Measurements from ENCODE around the gene JAG1.

Gene JAG1

GRCh38 chr20:10662661-10663458 is 10.9 kb downstream of the JAG1 start:
- H3K27ac ChIP-seq (ENCODE audit: low read depth, low read length), result no peak overlapping the region
- no peak overlapping the region for H3K4me3 ChIP-seq (ENCODE audit: low read depth in 1 of 5, low read length in 5 of 5)
- peaks cover 7 to 58% (median 38%) of the 10 kb centered on the region in 5 donors for H3K4me1 ChIP-seq (ENCODE audit: control insufficient read depth in 5 of 5, insufficient read depth in 5 of 5, low read length in 5 of 5)

DNA sequence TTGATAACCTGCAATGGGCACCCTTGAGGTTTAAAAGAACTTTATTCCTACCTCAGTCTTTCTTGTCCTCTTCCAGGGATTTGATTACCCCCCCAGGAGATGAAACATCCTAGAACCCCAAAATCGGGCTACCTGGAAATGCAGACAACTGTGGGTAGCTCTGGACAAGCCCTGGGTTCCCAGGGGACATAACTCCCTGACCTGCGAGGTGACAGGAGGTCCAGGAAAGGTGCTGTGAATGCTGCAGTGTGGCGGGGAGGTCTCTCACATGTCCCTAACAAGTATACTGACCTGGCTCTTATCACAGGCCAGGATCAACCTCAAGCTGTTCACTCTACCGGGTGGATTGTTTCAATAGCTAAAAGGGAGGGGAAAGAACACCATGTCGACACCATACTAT is 11.6 kb downstream of the JAG1 start:
- no peak overlapping the region for H3K4me3 ChIP-seq (ENCODE audit: low read depth in 1 of 5, low read length in 5 of 5)
- peaks cover 7 to 91% (median 56%) of the 10 kb centered on the region in 5 donors for H3K36me3 ChIP-seq (ENCODE audit: control insufficient read depth in 5 of 5, insufficient read depth in 5 of 5, low read length in 5 of 5)
- no peaks in the 10 kb centered on the region for H3K9me3 ChIP-seq (ENCODE audit: control insufficient read depth in 5 of 5, low read length in 5 of 5)
- H3K27me3 ChIP-seq (ENCODE audit: control insufficient read depth in 5 of 5, insufficient read depth in 4 of 5, low read length in 5 of 5), result no peaks in the 10 kb centered on the region
- no peak overlapping the region for H3K27ac ChIP-seq (ENCODE audit: low read depth, low read length)
- no peak overlapping the region for H3K9ac ChIP-seq (ENCODE audit: low read length in 5 of 5)
- H3K4me1 ChIP-seq (ENCODE audit: control insufficient read depth in 5 of 5, insufficient read depth in 5 of 5, low read length in 5 of 5), result peaks cover 3 to 51% (median 31%) of the 10 kb centered on the region in 5 donors

More at GRCh38 chr20:10662661-10663458, 10.9 kb downstream of the JAG1 start:
- H3K27me3 ChIP-seq (ENCODE audit: control insufficient read depth in 5 of 5, insufficient read depth in 4 of 5, low read length in 5 of 5), result no peaks in the 10 kb centered on the region
- H3K9ac ChIP-seq (ENCODE audit: low read length in 5 of 5), result no peak overlapping the region
- peaks cover under 1 to 91% (median 58%) of the 10 kb centered on the region in 5 donors for H3K36me3 ChIP-seq (ENCODE audit: control insufficient read depth in 5 of 5, insufficient read depth in 5 of 5, low read length in 5 of 5)
- H3K9me3 ChIP-seq (ENCODE audit: control insufficient read depth in 5 of 5, low read length in 5 of 5), result no peaks in the 10 kb centered on the region

DNA sequence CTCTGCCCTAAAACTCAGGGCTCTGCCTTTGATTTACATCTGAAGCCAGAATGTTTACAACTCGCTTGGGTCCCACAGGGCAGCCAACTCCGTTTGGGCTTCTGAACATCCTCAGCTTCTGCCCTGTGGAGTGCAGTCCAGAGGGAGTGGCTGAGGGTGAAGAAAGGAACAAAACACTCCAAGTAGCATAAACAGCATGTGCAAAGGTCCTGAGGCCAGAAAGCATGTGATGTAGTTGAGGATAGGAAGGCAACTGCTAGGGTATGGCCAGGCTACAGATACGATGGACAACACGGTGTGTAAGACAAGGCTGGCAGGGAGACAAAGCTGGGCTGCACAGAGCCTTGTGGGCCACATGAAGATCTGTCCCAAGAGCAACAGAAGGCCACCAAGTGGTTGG is 12.5 kb downstream of the JAG1 start:
- no peak overlapping the region for H3K4me3 ChIP-seq (ENCODE audit: low read depth in 1 of 5, low read length in 5 of 5)
- H3K9me3 ChIP-seq (ENCODE audit: control insufficient read depth in 5 of 5, low read length in 5 of 5), result no peaks in the 10 kb centered on the region
- H3K27me3 ChIP-seq (ENCODE audit: control insufficient read depth in 5 of 5, insufficient read depth in 4 of 5, low read length in 5 of 5), result no peaks in the 10 kb centered on the region
- H3K27ac ChIP-seq (ENCODE audit: low read depth, low read length), result no peak overlapping the region
- H3K9ac ChIP-seq (ENCODE audit: low read length in 5 of 5), result no peak overlapping the region
- peaks cover 3 to 45% (median 24%) of the 10 kb centered on the region in 5 donors for H3K4me1 ChIP-seq (ENCODE audit: control insufficient read depth in 5 of 5, insufficient read depth in 5 of 5, low read length in 5 of 5)
- H3K36me3 ChIP-seq (ENCODE audit: control insufficient read depth in 5 of 5, insufficient read depth in 5 of 5, low read length in 5 of 5), result peaks cover 7 to 91% (median 59%) of the 10 kb centered on the region in 5 donors

GRCh38 chr20:10660661-10661060 is 13.1 kb downstream of the JAG1 start:
- Histone ChIP-seq H3K4me1 (ENCODE audit: control insufficient read depth in 5 of 5, insufficient read depth in 5 of 5, low read length in 5 of 5) (peaks cover 3 to 39% (median 18%) of the 10 kb centered on the region in 5 donors), H3K36me3 (ENCODE audit: control insufficient read depth in 5 of 5, insufficient read depth in 5 of 5, low read length in 5 of 5) (peaks cover 7 to 91% (median 63%) of the 10 kb centered on the region in 5 donors), H3K27ac (ENCODE audit: low read depth, low read length) (no peak overlapping the region), H3K9me3 (ENCODE audit: control insufficient read depth in 5 of 5, low read length in 5 of 5) (no peaks in the 10 kb centered on the region), H3K9ac (ENCODE audit: low read length in 5 of 5) (no peak overlapping the region), H3K4me3 (ENCODE audit: low read depth in 1 of 5, low read length in 5 of 5) (no peak overlapping the region), H3K27me3 (ENCODE audit: control insufficient read depth in 5 of 5, insufficient read depth in 4 of 5, low read length in 5 of 5) (no peaks in the 10 kb centered on the region)

- Histone ChIP-seq H3K9me3 (ENCODE audit: control insufficient read depth in 5 of 5, low read length in 5 of 5) (no peaks in the 10 kb centered on the region), H3K27ac (ENCODE audit: low read depth, low read length) (no peak overlapping the region), H3K27me3 (ENCODE audit: control insufficient read depth in 5 of 5, insufficient read depth in 4 of 5, low read length in 5 of 5) (no peaks in the 10 kb centered on the region), H3K9ac (ENCODE audit: low read length in 5 of 5) (no peak overlapping the region), H3K4me1 (ENCODE audit: control insufficient read depth in 5 of 5, insufficient read depth in 5 of 5, low read length in 5 of 5) (peaks cover 6 to 38% (median 18%) of the 10 kb centered on the region in 5 donors), H3K36me3 (ENCODE audit: control insufficient read depth in 5 of 5, insufficient read depth in 5 of 5, low read length in 5 of 5) (peaks cover 7 to 94% (median 71%) of the 10 kb centered on the region in 5 donors), H3K4me3 (ENCODE audit: low read depth in 1 of 5, low read length in 5 of 5) (no peak overlapping the region)
These were observed 13.9 kb downstream of the JAG1 start for GRCh38 chr20:10659651-10660601.

GRCh38 chr20:10658876-10659632 is 14.7 kb downstream of the JAG1 start:
- Histone ChIP-seq H3K9me3 (ENCODE audit: control insufficient read depth in 5 of 5, low read length in 5 of 5) (no peaks in the 10 kb centered on the region), H3K27me3 (ENCODE audit: control insufficient read depth in 5 of 5, insufficient read depth in 4 of 5, low read length in 5 of 5) (no peaks in the 10 kb centered on the region), H3K4me1 (ENCODE audit: control insufficient read depth in 5 of 5, insufficient read depth in 5 of 5, low read length in 5 of 5) (peaks cover 8 to 42% (median 25%) of the 10 kb centered on the region in 5 donors), H3K9ac (ENCODE audit: low read length in 5 of 5) (no peak overlapping the region), H3K4me3 (ENCODE audit: low read depth in 1 of 5, low read length in 5 of 5) (no peak overlapping the region), H3K36me3 (ENCODE audit: control insufficient read depth in 5 of 5, insufficient read depth in 5 of 5, low read length in 5 of 5) (peaks cover 7 to 94% (median 75%) of the 10 kb centered on the region in 5 donors), H3K27ac (ENCODE audit: low read depth, low read length) (no peak overlapping the region)

DNA sequence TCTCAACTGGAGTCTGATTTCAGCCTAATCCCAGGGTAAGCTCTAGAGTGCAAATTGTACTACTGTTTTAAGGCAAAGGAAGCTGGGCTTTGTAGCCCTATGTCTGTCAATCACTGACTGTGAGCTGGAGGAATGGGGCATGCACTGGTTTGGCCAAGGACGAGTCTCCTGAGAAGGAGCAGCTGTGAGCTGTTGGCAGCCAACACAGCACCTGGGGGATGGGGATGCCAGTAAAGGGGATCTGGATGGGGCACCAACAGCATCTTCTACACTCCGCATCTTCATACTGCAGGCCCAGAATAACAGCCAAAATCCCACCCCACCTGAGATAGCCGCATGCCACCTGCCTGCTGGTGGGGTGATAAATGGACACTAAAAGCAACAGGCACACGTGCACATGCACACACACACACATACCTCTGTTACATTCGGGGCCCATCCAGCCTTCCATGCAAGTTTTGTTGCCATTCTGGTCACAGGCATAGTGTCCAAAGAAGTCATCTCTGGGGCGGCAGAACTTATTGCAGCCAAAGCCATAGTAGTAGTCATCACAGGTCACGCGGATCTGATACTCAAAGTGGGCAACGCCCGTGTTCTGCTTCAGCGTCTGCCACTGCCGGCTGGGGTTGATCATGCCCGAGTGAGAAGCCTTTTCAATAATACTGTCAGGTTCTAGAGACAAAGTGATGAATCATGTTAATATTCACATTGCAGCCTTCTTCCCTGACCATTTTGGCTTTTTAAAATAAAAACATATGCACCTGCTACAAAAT is 15.6 kb downstream of the JAG1 start:
- Histone ChIP-seq H3K4me1 (ENCODE audit: control insufficient read depth in 5 of 5, insufficient read depth in 5 of 5, low read length in 5 of 5) (peaks cover 13 to 49% (median 31%) of the 10 kb centered on the region in 5 donors), H3K9me3 (ENCODE audit: control insufficient read depth in 5 of 5, low read length in 5 of 5) (no peaks in the 10 kb centered on the region), H3K36me3 (ENCODE audit: control insufficient read depth in 5 of 5, insufficient read depth in 5 of 5, low read length in 5 of 5) (peaks cover 7 to 85% (median 70%) of the 10 kb centered on the region in 5 donors), H3K27me3 (ENCODE audit: control insufficient read depth in 5 of 5, insufficient read depth in 4 of 5, low read length in 5 of 5) (no peaks in the 10 kb centered on the region), H3K27ac (ENCODE audit: low read depth, low read length) (no peak overlapping the region), H3K4me3 (ENCODE audit: low read depth in 1 of 5, low read length in 5 of 5) (no peak overlapping the region), H3K9ac (ENCODE audit: low read length in 5 of 5) (no peak overlapping the region)

DNA sequence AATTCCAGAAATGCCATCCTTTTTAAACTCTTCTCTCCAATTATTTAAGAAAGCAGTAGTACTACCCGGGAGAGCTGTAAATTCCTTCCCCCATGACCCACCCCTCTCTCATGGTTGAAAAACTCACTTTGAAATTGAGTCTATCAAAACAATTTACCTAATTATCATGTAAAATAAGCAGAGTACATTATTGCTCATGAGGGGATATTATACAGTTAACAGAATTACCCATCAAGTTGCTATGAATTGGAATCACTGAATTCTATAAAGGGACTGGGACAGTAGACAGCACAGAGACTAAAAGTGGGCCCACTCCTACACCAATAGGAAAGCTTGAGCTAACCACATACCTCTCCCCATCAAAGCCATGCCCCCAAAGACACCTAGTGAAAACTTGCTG is 16.3 kb downstream of the JAG1 start:
- H3K27ac ChIP-seq (ENCODE audit: low read depth, low read length), result no peak overlapping the region
- no peaks in the 10 kb centered on the region for H3K27me3 ChIP-seq (ENCODE audit: control insufficient read depth in 5 of 5, insufficient read depth in 4 of 5, low read length in 5 of 5)
- H3K36me3 ChIP-seq (ENCODE audit: control insufficient read depth in 5 of 5, insufficient read depth in 5 of 5, low read length in 5 of 5), result peaks cover 7 to 83% (median 66%) of the 10 kb centered on the region in 5 donors
- H3K4me3 ChIP-seq (ENCODE audit: low read depth in 1 of 5, low read length in 5 of 5), result no peak overlapping the region
- H3K9ac ChIP-seq (ENCODE audit: low read length in 5 of 5), result no peak overlapping the region
- H3K9me3 ChIP-seq (ENCODE audit: control insufficient read depth in 5 of 5, low read length in 5 of 5), result no peaks in the 10 kb centered on the region
- peaks cover 16 to 52% (median 35%) of the 10 kb centered on the region in 5 donors for H3K4me1 ChIP-seq (ENCODE audit: control insufficient read depth in 5 of 5, insufficient read depth in 5 of 5, low read length in 5 of 5)

All from subcutaneous abdominal adipose tissue (tissue), 5 donors.